ENCODE data around the gene LMO2.
"Not testable (repeated sequence)": the region's sequence is repeated elsewhere in the genome, so short reads cannot be mapped to it uniquely, and the experiment has no call there.

Gene LMO2

GRCh38 chr11:33919645-33920044, 27.8 kb upstream of the LMO2 start:
- Histone ChIP-seq H3K27me3 (peaks cover 0 to 3% of the 10 kb centered on the region in 2 donors), H3K36me3 (no peaks in the 10 kb centered on the region), H3K4me1 (no peaks in the 10 kb centered on the region), H3K9me3 (no peaks in the 10 kb centered on the region), H3K27ac (no peak overlapping the region), H3K4me3 (no peak overlapping the region)
- intact Hi-C loops (cut with DNase I; ENCODE audit: low total_unique reads), result no loop called here
- no peak for DNase-seq
- no peak for TF ChIP-seq CTCF (IDR thresholded peaks at IDR 0.05)

DNA sequence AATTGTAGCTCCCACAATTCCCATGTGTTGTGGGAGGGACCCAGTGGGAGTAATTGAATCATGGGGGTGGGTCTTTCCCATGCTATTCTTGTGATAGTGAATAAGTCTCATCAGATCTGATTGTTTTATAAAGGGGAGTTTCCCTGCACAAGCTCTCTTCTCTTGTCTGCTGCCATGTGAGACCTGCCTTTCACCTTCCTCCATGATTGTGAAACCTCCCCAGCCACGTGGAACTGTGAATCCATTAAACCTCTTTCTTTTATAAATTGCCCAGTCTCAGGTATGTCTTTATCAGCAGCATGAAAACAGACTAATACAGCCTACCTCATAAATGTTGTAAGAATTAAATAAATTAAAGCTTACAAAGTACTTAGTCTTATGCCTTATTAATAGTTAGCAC, 25.5 kb upstream of the LMO2 start:
- H3K36me3 ChIP-seq; DNase-seq; H3K4me3 ChIP-seq; H3K9me3 ChIP-seq; H3K27ac ChIP-seq; H3K27me3 ChIP-seq; H3K4me1 ChIP-seq; intact Hi-C loops (cut with DNase I; ENCODE audit: low total_unique reads): not testable (repeated sequence)

GRCh38 chr11:33916736-33917135, 24.9 kb upstream of the LMO2 start:
- no peak for DNase-seq

DNA sequence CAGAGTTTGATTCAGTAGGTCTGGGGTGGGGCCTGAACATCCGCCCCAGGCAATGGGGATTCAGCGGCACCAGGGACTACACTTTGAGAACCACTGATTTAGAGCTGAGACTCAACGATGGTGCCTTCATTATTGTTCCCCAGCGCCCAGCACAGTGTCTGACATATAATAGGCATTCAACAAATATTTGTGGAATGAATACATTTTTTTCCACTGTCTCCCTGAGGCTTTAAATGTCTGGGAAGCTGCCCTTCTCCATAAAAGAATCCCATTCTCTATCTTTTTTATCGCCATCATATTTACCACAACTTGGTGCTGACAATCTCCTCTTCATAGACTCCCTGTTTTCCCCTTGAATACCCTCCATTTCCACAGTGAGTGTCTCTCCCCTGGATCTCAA, 23.6 kb upstream of the LMO2 start:
- TF ChIP-seq CTCF (IDR thresholded peaks at IDR 0.05), result no peak

More at GRCh38 chr11:33916736-33917135, 24.9 kb upstream of the LMO2 start:
- Histone ChIP-seq H3K4me1 (peaks cover 0 to 4% (median 0%) of the 10 kb centered on the region in 4 donors), H3K36me3 (no peaks in the 10 kb centered on the region), H3K27me3 (peaks cover 0 to 3% of the 10 kb centered on the region in 2 donors), H3K27ac (no peak overlapping the region), H3K9me3 (peaks cover 0 to 6% (median 0%) of the 10 kb centered on the region in 3 donors), H3K4me3 (no peak overlapping the region)
- no peak for TF ChIP-seq CTCF (IDR thresholded peaks at IDR 0.05)
- intact Hi-C loops (cut with DNase I; ENCODE audit: low total_unique reads), result no loop called here

DNA sequence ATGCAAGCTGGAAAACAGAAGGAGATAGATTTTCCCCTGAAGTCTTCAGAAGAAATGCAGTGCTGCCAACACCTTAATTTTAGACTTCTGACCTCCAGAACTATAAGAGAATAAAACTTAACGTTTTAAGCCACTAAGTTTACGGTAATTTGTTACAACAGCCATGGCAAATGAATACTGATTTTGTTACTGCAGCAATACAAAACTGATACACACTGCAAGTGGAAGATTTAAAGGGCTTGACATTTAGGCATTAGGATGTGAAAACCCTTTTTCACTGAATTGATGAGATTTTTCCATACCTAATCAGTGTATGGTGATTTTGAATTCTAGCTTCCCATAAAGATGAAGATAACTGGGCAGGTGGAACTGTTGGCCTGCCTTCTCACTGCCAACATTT, 22.1 kb upstream of the LMO2 start:
- Histone ChIP-seq H3K36me3 (no peaks in the 10 kb centered on the region), H3K27ac (no peak overlapping the region), H3K4me1 (peaks cover 0 to 4% (median 0%) of the 10 kb centered on the region in 4 donors), H3K27me3 (peaks cover 0 to 3% of the 10 kb centered on the region in 2 donors), H3K4me3 (no peak overlapping the region), H3K9me3 (peaks cover 0 to 6% (median 0%) of the 10 kb centered on the region in 3 donors)
- TF ChIP-seq CTCF (IDR thresholded peaks at IDR 0.05), result no peak
- DNase-seq, result no peak
- intact Hi-C loops (cut with DNase I; ENCODE audit: low total_unique reads), result no loop called here

More for the DNA sequence above, 23.6 kb upstream of the LMO2 start:
- no peak for DNase-seq
- Histone ChIP-seq H3K4me3 (no peak overlapping the region), H3K4me1 (peaks cover 0 to 4% (median 0%) of the 10 kb centered on the region in 4 donors), H3K27ac (no peak overlapping the region), H3K36me3 (no peaks in the 10 kb centered on the region), H3K9me3 (peaks cover 0 to 6% (median 0%) of the 10 kb centered on the region in 3 donors), H3K27me3 (peaks cover 0 to 3% of the 10 kb centered on the region in 2 donors)
- intact Hi-C loops (cut with DNase I; ENCODE audit: low total_unique reads), result no loop called here

DNA sequence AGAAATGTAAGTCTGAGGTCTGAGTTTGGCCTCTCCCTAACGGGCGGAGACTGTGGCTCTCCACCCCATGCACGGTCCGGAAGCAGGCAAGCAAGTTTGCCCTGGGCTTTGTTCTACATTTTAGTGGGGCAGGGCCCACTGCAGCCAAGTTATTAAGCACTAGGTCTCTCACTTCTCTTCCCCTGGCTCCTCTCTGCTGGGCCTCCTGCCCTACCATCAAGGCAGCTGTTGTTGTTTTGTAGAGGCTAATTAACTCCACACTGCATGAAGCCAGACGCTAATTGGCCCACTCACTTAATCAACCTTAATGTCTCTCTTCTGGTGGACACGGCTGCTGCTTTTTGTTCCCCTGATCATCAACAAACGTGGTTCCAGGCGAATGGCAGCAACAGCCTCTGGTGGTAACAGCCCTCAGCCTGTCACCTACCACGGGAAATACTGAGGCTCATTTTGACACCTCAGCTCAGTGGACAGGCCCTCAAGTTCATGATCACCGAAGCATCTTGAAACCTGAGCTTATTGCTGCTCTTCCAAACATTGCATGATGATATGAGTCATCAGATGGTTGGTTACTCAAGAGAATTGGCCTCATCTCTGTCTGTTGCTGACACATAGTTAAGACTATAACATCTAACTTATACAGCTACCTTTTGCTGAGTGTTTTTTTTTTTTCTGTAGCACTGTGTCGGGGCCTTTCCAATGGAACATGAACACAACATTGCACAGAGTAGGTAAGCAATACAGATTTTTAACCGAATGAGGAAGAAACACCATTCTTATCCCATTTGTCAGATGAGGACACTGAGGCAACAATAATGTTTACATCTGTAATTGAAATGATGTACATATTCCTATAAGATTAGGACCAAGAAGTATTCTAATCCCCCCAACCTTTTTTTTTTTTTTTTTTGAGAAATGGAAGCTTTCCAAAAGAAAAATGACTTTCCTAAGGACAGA, 20.8 kb upstream of the LMO2 start:
- TF ChIP-seq CTCF (IDR thresholded peaks at IDR 0.05), result no peak
- H3K9me3 ChIP-seq, result peaks cover 0 to 6% (median 0%) of the 10 kb centered on the region in 3 donors
- no peak overlapping the region for H3K4me3 ChIP-seq
- H3K4me1 ChIP-seq, result peaks cover 0 to 4% (median 0%) of the 10 kb centered on the region in 4 donors
- no peaks in the 10 kb centered on the region for H3K27me3 ChIP-seq
- intact Hi-C loops (cut with DNase I; ENCODE audit: low total_unique reads), result no loop called here
- peak in 1 of 2 donors; percentile 42 for DNase-seq
- H3K36me3 ChIP-seq, result no peaks in the 10 kb centered on the region
- H3K27ac ChIP-seq, result no peak overlapping the region

Data from tibial artery (tissue), 4 donors.